GM18870 (cell line): ENCODE measurements around the gene CTDNEP1.

Source experiments
- ATAC-seq: cut with Tn5 transposase; IDR thresholded peaks from one replicate; pipeline ENCODE4 v1.9.1; 2021; ENCODE audit warnings: moderate library complexity; ENCODE audit not compliant: unreplicated experiment

CTDNEP1 gene

GRCh38 chr17:7280519-7281073 lies 29.1 kb upstream of the CTDNEP1 start:
- no peak for ATAC-seq

- ATAC-seq, result no peak
Measured at GRCh38 chr17:7279448-7279847, 27.9 kb upstream of the CTDNEP1 start.

GRCh38 chr17:7266784-7267183 lies 15.2 kb upstream of the CTDNEP1 start:
- no peak for ATAC-seq

GRCh38 chr17:7263801-7264078 lies 12.2 kb upstream of the CTDNEP1 start:
- no peak for ATAC-seq

GRCh38 chr17:7262935-7263800 lies 11.6 kb upstream of the CTDNEP1 start:
- ATAC-seq, result no peak

- ATAC-seq, result no peak
Measured at GRCh38 chr17:7262192-7262934, 10.8 kb upstream of the CTDNEP1 start, which contains the start of gene CLDN7. TSS of gene CLDN7 (minus strand) at chr17:7262478. CDS start at chr17:7262043, 435 bp downstream.

- no peak for ATAC-seq
Measured at GRCh38 chr17:7261379-7262191, 10.1 kb upstream of the CTDNEP1 start.

GRCh38 chr17:7260651-7261378 lies 9.3 kb upstream of the CTDNEP1 start:
- no peak for ATAC-seq

- no peak for ATAC-seq
Measured at GRCh38 chr17:7260151-7260550, 8.6 kb upstream of the CTDNEP1 start.

GRCh38 chr17:7259555-7259889 lies 8.0 kb upstream of the CTDNEP1 start:
- ATAC-seq, result no peak

GRCh38 chr17:7258731-7259554 lies 7.4 kb upstream of the CTDNEP1 start:
- no peak for ATAC-seq

GRCh38 chr17:7256766-7257456 lies 5.4 kb upstream of the CTDNEP1 start:
- no peak for ATAC-seq

GRCh38 chr17:7254511-7254910 lies 3.0 kb upstream of the CTDNEP1 start:
- ATAC-seq, result no peak

- no peak for ATAC-seq
Measured at GRCh38 chr17:7253082-7253481, 1.5 kb upstream of the CTDNEP1 start.

GRCh38 chr17:7252176-7253043 lies 876 bp upstream of the CTDNEP1 start, which contains the start of gene ELP5:
TSS of gene ELP5 (plus strand) at chr17:7252215. CDS start at chr17:7252551, 336 bp downstream.
- ATAC-seq, result peak; percentile 46

- ATAC-seq, result no peak
Measured at GRCh38 chr17:7250695-7251627, 573 bp downstream of the CTDNEP1 start.

GRCh38 chr17:7249830-7250229 lies 1.7 kb downstream of the CTDNEP1 start:
- no peak for ATAC-seq
